ENCODE results near the gene ALOX15B.

GRCh38 chr17:8072729-8073461 lies 34.0 kb downstream of the ALOX15B start:
- TF ChIP-seq CTCF (IDR thresholded peaks at IDR 0.05) (no peak), POLR2AphosphoS5 (IDR thresholded peaks at IDR 0.05) (no peak)

Data from prostate gland (tissue), 2 donors.